ENCODE data around the gene CDK14. TPM values are rescaled to one million over a fixed set of nuclear protein-coding genes. Genes with fewer than 3 reads are reported as not detected.
"Not testable (repeated sequence)": the region's sequence is repeated elsewhere in the genome, so short reads cannot be mapped to it uniquely, and the experiment has no call there.

Gene CDK14
- total and polyA plus RNA-seq, 4 donors = 60.9 to 126 (median 82.9) TPM

DNA sequence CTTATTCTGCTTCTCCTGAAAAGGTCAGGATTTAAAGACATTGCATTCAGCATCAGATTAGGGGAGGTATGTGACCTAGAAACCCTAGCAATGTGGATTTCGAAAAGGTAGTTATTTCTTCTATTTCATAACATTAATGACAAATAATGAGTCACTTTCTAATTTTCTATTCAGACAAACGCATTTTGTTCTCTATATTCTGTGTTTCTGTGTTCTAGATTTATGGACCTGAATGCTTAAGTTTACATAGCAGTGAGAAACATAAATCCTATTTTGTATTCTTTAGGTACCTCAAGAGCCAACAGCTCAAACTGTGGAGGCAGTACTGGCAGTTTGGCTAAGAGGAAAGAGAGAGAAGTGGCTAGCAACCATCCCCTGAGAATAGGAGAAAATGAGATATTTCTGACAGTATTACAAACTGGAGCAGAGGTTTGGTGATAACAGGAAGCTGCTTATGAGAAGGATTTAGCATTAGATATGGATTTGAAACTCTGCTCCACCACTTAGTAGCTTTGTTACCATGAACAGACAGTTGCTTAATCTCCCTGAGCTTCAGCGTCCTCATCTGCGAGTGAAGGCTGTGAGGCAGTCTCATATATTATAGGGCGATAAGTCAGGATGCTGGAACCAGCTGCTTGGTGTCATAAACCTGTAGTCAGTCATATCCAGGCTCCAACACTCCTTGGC is 28.2 kb downstream of the CDK14 start:
- H3K27ac ChIP-seq (ENCODE audit: low read depth, low read length) = peak overlapping the region; percentile 69
- H3K27me3 ChIP-seq (ENCODE audit: control insufficient read depth, insufficient read depth, low read length) = no peaks in the 10 kb centered on the region
- no peaks in the 10 kb centered on the region for H3K36me3 ChIP-seq (ENCODE audit: control insufficient read depth, insufficient read depth, low read length)
- peak in 1 of 6 donors; percentile 44 for DNase-seq (ENCODE audit: low read depth in 4 of 6, low spot score in 6 of 6)
- WGBS (ENCODE audit: insufficient coverage) = no CpG with 5 or more reads among the region's 5 CpGs
- H3K9me3 ChIP-seq (ENCODE audit: control insufficient read depth, insufficient read depth, low read length) = no peaks in the 10 kb centered on the region
- H3K4me1 ChIP-seq (ENCODE audit: control insufficient read depth, insufficient read depth, low read length) = peaks cover 11% of the 10 kb centered on the region
- H3K4me3 ChIP-seq (ENCODE audit: low read depth, low read length) = no peak overlapping the region

DNA sequence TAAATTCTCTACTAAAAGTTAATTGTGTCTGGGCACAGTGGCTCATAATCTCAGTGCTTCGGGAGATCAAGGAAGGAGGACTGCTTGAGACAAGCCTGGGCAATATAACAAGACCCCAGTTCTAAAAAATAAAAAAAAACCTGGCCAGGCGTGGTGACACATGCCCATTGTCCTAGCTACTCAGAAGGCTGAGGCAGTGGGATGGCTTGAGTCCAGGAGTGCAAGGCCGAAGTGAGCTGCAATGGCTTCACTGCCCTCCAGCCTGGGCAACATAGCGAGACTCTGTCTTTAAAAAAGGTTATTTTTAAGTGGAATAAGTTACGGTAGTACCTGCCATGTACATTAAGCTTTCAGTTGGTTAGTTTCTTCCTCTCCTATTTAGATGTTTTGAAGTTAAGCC is 28.9 kb downstream of the CDK14 start:
- no peaks in the 10 kb centered on the region for H3K27me3 ChIP-seq (ENCODE audit: control insufficient read depth, insufficient read depth, low read length)
- H3K4me1 ChIP-seq (ENCODE audit: control insufficient read depth, insufficient read depth, low read length) = peaks cover 11% of the 10 kb centered on the region
- peak in 1 of 6 donors; percentile 34 for DNase-seq (ENCODE audit: low read depth in 4 of 6, low spot score in 6 of 6)
- no peak overlapping the region for H3K4me3 ChIP-seq (ENCODE audit: low read depth, low read length)
- 53% methylated on average over 2 of the region's 5 CpGs for WGBS (ENCODE audit: insufficient coverage)
- H3K36me3 ChIP-seq (ENCODE audit: control insufficient read depth, insufficient read depth, low read length) = no peaks in the 10 kb centered on the region
- peak overlapping the region; percentile 69 for H3K27ac ChIP-seq (ENCODE audit: low read depth, low read length)
- H3K9me3 ChIP-seq (ENCODE audit: control insufficient read depth, insufficient read depth, low read length) = no peaks in the 10 kb centered on the region

DNA sequence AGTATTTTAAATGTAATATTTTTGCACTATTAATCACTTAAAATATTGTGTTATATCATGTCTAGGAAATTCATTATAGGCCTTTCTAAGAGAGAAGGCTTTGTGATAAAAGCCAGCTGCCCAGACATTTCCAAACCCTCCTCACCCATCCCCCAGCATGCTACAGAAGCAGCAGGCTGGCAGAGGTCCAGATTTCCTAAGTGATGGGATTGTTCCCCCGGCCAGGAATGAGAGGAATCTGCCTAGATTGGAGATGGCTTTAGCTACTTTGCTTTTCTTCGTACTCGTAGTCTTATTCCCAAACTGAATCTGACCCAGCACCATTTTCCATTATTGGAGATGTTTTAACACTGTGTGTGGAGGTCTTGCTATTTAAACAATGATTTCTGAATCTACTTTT is 29.4 kb downstream of the CDK14 start:
- Histone ChIP-seq H3K27ac (ENCODE audit: low read depth, low read length) (peak overlapping the region; percentile 58), H3K4me3 (ENCODE audit: low read depth, low read length) (peak overlapping the region; percentile 4), H3K36me3 (ENCODE audit: control insufficient read depth, insufficient read depth, low read length) (no peaks in the 10 kb centered on the region), H3K4me1 (ENCODE audit: control insufficient read depth, insufficient read depth, low read length) (peaks cover 11% of the 10 kb centered on the region), H3K27me3 (ENCODE audit: control insufficient read depth, insufficient read depth, low read length) (no peaks in the 10 kb centered on the region), H3K9me3 (ENCODE audit: control insufficient read depth, insufficient read depth, low read length) (no peaks in the 10 kb centered on the region)
- peak; percentile 49 to 93 (median 73) for DNase-seq (ENCODE audit: low read depth in 4 of 6, low spot score in 6 of 6)
- WGBS (ENCODE audit: insufficient coverage) = no CpG with 5 or more reads among the region's 3 CpGs

DNA sequence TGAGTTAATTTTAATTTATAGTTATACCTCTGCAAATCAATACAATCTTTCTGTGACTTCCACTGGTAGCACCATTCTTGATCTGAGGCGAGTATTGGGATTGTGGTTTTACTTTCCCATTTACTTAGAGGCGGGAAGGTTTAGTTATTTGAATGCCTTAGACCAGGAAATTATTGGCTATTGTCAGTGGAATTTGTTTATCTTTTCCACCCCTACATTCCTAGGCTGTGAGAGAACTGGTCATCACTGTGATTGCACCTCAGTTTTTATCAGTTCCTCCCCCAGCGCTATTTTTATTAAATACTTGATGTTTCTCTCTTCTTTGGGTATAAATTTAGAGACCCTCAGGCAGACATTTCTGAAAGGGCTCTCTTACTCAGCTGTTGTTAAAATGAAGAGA is 29.9 kb downstream of the CDK14 start:
- Histone ChIP-seq H3K4me1 (ENCODE audit: control insufficient read depth, insufficient read depth, low read length) (peaks cover 11% of the 10 kb centered on the region), H3K36me3 (ENCODE audit: control insufficient read depth, insufficient read depth, low read length) (no peaks in the 10 kb centered on the region), H3K9me3 (ENCODE audit: control insufficient read depth, insufficient read depth, low read length) (no peaks in the 10 kb centered on the region), H3K4me3 (ENCODE audit: low read depth, low read length) (peak overlapping the region; percentile 4), H3K27ac (ENCODE audit: low read depth, low read length) (peak overlapping the region; percentile 58), H3K27me3 (ENCODE audit: control insufficient read depth, insufficient read depth, low read length) (no peaks in the 10 kb centered on the region)
- no peak for DNase-seq (ENCODE audit: low read depth in 4 of 6, low spot score in 6 of 6)
- WGBS (ENCODE audit: insufficient coverage) = no CpG with 5 or more reads among the region's 3 CpGs

DNA sequence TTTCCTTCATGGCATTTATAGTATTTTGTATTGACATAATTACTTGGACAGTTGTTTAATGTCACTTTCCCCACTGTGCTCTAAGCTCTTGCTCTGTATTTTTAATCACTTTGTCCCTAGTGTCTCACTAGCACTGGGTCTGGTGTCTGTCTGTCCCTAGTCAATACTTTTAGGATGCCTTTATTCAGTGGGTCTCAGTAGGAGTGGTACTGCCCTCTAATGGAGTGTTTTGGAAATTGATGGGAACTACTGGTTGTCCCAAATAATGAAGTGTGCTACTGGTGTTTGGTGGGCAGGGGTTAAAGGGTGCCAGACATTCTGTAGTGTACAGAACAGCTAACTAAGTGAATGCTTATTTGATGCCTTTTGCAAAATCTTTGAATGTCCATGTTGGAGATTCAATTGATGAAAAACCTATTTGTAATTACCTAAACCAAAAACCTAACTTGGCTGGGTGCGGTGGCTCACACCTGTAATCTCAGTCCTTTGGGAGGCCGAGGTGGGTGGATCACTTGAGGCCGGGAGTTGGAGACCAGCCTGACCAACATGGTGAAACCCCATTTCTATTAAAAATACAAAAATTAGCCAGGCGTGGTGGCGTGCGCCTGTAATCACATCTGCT is 33.3 kb downstream of the CDK14 start:
- Histone ChIP-seq H3K36me3 (ENCODE audit: control insufficient read depth, insufficient read depth, low read length) (no peaks in the 10 kb centered on the region), H3K4me3 (ENCODE audit: low read depth, low read length) (no peak overlapping the region), H3K27ac (ENCODE audit: low read depth, low read length) (no peak overlapping the region), H3K27me3 (ENCODE audit: control insufficient read depth, insufficient read depth, low read length) (no peaks in the 10 kb centered on the region), H3K4me1 (ENCODE audit: control insufficient read depth, insufficient read depth, low read length) (peaks cover 8% of the 10 kb centered on the region), H3K9me3 (ENCODE audit: control insufficient read depth, insufficient read depth, low read length) (no peaks in the 10 kb centered on the region)
- peak in 2 of 6 donors; percentile 47 to 75 for DNase-seq (ENCODE audit: low read depth in 4 of 6, low spot score in 6 of 6)
- WGBS (ENCODE audit: insufficient coverage) = 100% methylated on average over 2 of the region's 6 CpGs

DNA sequence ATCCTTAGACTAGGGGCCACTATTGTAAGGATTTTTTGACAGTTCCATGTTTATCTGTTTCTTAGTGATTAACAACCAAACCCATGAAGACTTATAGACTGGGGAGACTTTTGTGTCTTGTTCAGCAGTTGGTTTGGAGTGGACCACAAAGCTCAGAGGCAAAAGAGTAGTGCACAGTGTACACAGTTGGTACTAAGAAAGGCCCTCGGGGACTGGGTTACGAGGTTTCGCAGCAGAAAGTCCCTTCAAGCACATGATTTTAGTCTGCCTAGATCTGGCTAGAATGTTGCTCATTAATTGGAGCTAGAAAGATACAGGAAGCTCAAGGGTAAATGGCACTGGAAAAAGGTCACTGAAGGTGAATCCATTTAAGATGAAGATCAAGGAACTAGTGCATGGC is 35.4 kb downstream of the CDK14 start:
- WGBS (ENCODE audit: insufficient coverage) = 97% methylated on average over 3 of the region's 3 CpGs
- no peaks in the 10 kb centered on the region for H3K9me3 ChIP-seq (ENCODE audit: control insufficient read depth, insufficient read depth, low read length)
- H3K36me3 ChIP-seq (ENCODE audit: control insufficient read depth, insufficient read depth, low read length) = no peaks in the 10 kb centered on the region
- no peak overlapping the region for H3K4me3 ChIP-seq (ENCODE audit: low read depth, low read length)
- no peaks in the 10 kb centered on the region for H3K27me3 ChIP-seq (ENCODE audit: control insufficient read depth, insufficient read depth, low read length)
- DNase-seq (ENCODE audit: low read depth in 4 of 6, low spot score in 6 of 6) = no peak
- H3K4me1 ChIP-seq (ENCODE audit: control insufficient read depth, insufficient read depth, low read length) = no peaks in the 10 kb centered on the region
- H3K27ac ChIP-seq (ENCODE audit: low read depth, low read length) = no peak overlapping the region

DNA sequence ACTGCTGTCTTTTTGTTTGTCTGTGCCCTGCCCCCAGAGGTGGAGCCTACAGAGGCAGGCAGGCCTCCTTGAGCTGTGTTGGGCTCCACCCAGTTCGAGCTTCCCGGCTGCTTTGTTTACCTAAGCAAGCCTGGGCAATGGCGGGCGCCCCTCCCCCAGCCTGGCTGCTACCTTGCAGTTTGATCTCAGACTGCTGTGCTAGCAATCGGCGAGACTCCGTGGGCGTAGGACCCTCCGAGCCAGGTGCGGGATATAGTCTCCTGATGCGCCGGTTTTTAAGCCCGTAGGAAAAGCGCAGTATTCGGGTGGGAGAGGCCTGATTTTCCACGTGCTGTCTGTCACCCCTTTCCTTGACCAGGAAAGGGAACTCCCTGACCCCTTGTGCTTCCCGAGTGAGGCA is 43.6 kb downstream of the CDK14 start:
- H3K36me3 ChIP-seq (ENCODE audit: control insufficient read depth, insufficient read depth, low read length); H3K4me3 ChIP-seq (ENCODE audit: low read depth, low read length); H3K9me3 ChIP-seq (ENCODE audit: control insufficient read depth, insufficient read depth, low read length); H3K27ac ChIP-seq (ENCODE audit: low read depth, low read length); DNase-seq (ENCODE audit: low read depth in 4 of 6, low spot score in 6 of 6); H3K4me1 ChIP-seq (ENCODE audit: control insufficient read depth, insufficient read depth, low read length); H3K27me3 ChIP-seq (ENCODE audit: control insufficient read depth, insufficient read depth, low read length): not testable (repeated sequence)
- 95% methylated on average over 15 of the region's 17 CpGs for WGBS (ENCODE audit: insufficient coverage)

DNA sequence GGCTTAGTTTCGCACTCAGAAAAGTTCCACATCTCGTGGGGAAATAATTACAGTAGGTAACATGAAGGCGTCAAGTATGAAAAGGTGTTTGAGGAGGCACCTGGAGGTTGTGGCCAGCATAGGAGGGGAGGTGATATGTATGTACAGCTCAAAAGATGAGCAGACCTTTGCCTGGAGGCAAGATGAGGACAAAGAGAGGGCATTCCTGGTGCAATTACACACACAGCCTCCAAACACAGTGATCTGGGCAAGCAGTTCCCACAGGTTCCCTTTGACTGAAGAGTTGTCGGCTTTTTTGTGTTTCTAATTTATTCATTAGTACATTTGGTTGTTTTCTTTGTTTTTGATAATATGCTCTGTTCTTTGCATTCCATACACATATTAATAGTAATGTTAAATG is 46.9 kb downstream of the CDK14 start:
- no peaks in the 10 kb centered on the region for H3K36me3 ChIP-seq (ENCODE audit: control insufficient read depth, insufficient read depth, low read length)
- 100% methylated on average over 3 of the region's 4 CpGs for WGBS (ENCODE audit: insufficient coverage)
- peaks cover 2% of the 10 kb centered on the region for H3K9me3 ChIP-seq (ENCODE audit: control insufficient read depth, insufficient read depth, low read length)
- H3K27me3 ChIP-seq (ENCODE audit: control insufficient read depth, insufficient read depth, low read length) = no peaks in the 10 kb centered on the region
- no peak for DNase-seq (ENCODE audit: low read depth in 4 of 6, low spot score in 6 of 6)
- no peak overlapping the region for H3K4me3 ChIP-seq (ENCODE audit: low read depth, low read length)
- no peaks in the 10 kb centered on the region for H3K4me1 ChIP-seq (ENCODE audit: control insufficient read depth, insufficient read depth, low read length)
- H3K27ac ChIP-seq (ENCODE audit: low read depth, low read length) = no peak overlapping the region

DNA sequence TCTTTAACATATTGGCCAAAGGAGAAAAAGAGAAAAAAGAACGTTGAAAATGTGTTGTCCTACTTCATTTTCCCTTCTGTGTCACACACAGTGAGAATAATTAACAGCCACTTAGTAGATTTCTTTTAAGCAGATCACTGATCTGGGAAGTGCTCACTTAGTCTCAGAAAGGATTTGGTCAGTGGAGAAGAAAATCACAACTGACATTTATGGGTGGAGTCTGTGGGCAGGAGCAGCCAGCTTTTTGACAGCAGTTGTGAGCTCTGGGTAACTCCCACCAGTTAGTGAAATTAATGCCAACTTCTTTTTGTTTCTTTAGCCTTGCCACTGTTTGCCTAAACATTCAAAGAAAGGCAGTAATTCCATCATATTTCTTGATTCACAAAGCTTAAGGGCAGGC is 49.7 kb downstream of the CDK14 start:
- Histone ChIP-seq H3K36me3 (ENCODE audit: control insufficient read depth, insufficient read depth, low read length) (no peaks in the 10 kb centered on the region), H3K27me3 (ENCODE audit: control insufficient read depth, insufficient read depth, low read length) (no peaks in the 10 kb centered on the region), H3K4me3 (ENCODE audit: low read depth, low read length) (no peak overlapping the region), H3K27ac (ENCODE audit: low read depth, low read length) (no peak overlapping the region), H3K9me3 (ENCODE audit: control insufficient read depth, insufficient read depth, low read length) (peaks cover 2% of the 10 kb centered on the region), H3K4me1 (ENCODE audit: control insufficient read depth, insufficient read depth, low read length) (no peaks in the 10 kb centered on the region)
- WGBS (ENCODE audit: insufficient coverage) = no CpG with 5 or more reads among the region's 1 CpG
- no peak for DNase-seq (ENCODE audit: low read depth in 4 of 6, low spot score in 6 of 6)

DNA sequence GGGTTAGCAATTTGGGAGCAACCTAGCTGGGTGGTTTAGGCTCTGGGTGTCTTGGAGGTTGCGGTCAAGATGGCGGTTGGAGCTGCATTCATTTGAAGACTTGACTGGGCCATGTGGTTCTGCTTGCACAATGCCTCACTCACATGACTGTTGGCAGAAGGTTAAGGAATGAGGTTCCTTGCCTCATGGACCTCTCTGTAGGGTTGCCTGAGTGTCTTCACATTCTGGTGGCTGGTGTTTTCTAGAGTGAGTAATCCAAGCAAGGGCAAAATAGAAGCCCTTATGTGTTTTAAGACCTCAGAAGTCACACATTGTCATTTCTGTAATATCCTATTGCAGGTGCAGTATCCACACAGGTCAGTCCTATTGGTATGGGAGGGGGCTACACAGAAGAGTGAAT is 52.0 kb downstream of the CDK14 start:
- Histone ChIP-seq H3K4me3 (ENCODE audit: low read depth, low read length) (no peak overlapping the region), H3K9me3 (ENCODE audit: control insufficient read depth, insufficient read depth, low read length) (peaks cover 2% of the 10 kb centered on the region), H3K27ac (ENCODE audit: low read depth, low read length) (no peak overlapping the region), H3K27me3 (ENCODE audit: control insufficient read depth, insufficient read depth, low read length) (no peaks in the 10 kb centered on the region), H3K36me3 (ENCODE audit: control insufficient read depth, insufficient read depth, low read length) (no peaks in the 10 kb centered on the region), H3K4me1 (ENCODE audit: control insufficient read depth, insufficient read depth, low read length) (no peaks in the 10 kb centered on the region)
- no peak for DNase-seq (ENCODE audit: low read depth in 4 of 6, low spot score in 6 of 6)
- WGBS (ENCODE audit: insufficient coverage) = 94% methylated on average over 2 of the region's 2 CpGs
